ENCODE measurements around the gene VWA5A.
"Not testable (repeated sequence)": the region's sequence is repeated elsewhere in the genome, so short reads cannot be mapped to it uniquely, and the experiment has no call there.

The VWA5A gene

DNA sequence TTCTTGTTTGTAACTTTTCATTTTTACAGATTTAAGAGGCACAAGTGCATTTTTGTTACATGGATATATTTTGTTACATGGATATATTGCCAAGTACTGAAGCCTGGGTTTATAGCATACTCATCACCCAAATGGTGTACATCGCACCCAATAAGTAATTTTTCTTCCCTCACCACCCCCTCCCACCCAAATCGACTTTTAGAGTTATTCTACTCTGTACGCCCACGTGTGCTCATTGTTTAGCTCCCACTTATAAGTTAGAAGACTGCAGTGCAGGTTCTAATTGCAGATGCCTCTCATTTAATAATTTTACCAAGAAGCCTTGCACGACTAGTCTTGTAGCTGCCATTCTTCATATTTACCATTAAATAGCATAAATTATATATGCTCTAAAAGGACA is 20.5 kb upstream of the VWA5A start:
- DNase-seq = no peak

DNA sequence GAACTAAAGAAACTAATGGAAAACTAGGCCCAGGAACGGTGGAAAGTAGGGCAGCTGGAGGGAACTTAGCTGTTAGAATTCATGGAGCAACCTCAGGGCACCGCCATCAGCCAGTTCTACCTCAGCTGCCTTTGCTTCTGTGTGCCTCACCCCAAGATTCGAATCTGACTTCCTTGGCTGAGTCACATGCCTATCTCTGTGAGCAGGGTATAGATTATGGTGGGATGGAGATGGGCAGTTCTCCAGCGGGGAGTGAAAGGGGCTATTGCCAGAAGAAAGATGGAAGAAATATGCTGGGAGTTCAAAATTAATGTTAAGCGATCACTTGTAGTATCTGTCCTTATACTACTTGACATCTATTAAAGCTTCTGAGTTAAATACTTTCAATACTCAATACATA is 18.9 kb upstream of the VWA5A start:
- no peak for DNase-seq

DNA sequence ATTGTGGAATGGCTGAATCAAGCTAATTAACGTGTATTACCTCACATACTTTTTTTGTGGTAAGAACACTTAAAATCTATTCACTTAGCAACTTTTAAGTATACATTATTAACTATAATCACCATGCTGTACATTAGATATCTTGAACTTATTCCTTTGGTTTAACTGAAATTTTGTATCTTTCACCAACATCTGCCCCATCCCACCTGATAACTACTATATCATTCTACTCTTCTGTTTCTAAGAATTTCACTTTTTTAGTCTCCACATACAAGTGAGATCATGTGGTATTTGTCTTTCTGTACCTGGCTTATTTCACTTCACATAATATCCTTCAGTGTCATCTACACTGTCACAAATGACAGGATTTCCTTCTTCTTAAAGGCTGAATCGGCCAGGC is 17.1 kb upstream of the VWA5A start:
- no peak for DNase-seq

- DNase-seq = no peak
Observed at GRCh38 chr11:124101737-124102136, 13.5 kb upstream of the VWA5A start.

DNA sequence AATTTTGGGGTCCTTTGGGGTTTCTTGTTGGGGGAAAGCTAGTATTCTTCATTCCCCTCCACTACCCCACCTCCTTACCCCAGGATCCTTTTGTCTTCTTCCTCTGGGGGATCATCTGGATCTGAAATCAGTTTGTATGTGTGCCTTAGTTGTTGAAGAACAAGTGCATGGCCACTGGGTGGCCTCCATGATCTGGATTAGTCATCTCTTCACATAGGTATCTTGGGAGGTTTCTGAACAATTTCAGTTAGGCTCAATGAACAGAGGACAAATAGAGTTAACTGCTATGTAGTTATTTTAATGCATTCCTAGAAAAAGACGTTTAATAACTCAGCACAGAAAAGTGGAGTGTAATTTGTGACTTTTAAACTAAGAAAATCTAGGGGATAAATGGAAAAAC is 7.1 kb upstream of the VWA5A start:
- no peak for DNase-seq

- no peak for DNase-seq
Observed at GRCh38 chr11:124109377-124109776, 5.9 kb upstream of the VWA5A start.

GRCh38 chr11:124110201-124110600 is 5.0 kb upstream of the VWA5A start:
- no peak for DNase-seq

GRCh38 chr11:124113890-124114289 is 1.4 kb upstream of the VWA5A start:
- DNase-seq = peak; percentile 3

- DNase-seq = peak; percentile 2
Observed at GRCh38 chr11:124115782-124116616, 749 bp downstream of the VWA5A start.

DNA sequence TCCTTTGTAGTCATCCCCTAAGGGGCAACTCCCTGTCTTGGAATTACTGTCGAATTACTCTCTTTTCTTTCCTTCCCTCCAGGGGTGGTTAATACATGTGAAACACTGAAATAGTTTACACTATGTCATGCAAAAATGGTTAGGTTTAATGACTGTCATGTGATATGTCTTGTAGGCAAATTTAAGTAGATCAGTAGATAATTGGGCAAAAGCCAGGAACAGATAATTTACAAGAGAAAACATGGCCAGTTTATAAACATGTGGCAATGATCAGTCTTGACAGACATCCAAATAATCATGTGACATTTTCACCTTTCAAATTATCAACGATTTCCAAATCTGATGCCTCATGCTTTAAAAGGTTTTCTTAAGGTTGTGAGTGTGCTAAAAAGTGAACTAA is 3.9 kb downstream of the VWA5A start:
- no peak for DNase-seq

GRCh38 chr11:124120891-124121290 is 5.6 kb downstream of the VWA5A start:
- DNase-seq = no peak

DNA sequence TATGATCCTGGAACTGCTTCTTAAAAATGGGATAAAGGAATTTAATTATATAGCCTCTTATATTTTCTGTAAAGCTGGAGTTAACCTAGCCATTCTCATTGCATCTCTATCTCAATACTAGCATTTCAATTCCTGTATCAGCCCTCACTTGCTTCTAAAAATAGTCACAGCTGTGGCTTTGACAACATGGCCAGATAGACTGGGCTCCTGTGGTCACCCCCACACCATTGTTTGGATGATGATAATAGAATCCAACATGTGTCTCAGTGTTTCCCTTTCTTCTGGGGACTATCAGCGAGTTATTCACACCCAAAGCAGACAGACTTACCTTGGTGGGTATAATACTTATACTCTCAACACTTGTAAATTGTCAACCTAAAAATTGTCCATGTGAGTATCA is 6.9 kb downstream of the VWA5A start:
- DNase-seq = no peak

GRCh38 chr11:124123622-124124021 is 8.4 kb downstream of the VWA5A start:
- DNase-seq = no peak

DNA sequence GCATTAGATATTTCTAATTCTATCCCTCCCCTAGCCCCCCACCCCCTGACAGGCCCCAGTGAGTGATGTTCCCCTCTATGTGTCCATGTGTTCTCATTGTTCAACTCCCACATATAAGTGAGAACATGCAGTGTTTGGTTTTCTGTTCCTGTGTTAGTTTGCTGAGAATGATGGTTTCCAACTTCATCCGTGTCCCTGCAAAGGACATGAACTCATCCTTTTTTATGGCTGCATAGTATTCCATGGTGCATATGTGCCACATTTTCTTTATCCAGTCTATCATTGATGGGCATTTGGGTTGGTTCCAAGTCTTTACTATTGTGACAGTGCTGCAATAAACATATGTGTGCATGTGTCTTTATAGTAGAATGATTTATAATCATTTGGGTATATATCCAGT is 11.9 kb downstream of the VWA5A start:
- not testable (repeated sequence) for DNase-seq

DNA sequence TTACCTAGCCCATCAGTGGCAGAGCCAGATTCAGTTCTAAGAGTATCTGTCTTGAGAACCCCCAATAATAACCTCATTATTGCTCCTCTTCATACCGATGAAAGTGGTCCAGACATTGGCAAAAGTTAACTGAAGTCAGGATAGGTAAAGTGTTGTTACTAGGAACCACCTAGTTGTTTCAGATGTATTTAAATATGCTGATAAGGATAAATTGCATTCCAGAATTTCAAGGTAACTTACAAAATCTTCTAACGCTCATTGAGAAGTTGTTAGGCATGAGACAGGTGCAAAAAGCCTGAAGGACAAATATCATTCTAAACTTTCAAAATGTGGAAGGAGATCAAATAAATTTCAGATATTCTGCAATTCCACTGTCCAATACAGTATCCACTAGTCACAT is 27.8 kb downstream of the VWA5A start:
- DNase-seq = no peak

DNA sequence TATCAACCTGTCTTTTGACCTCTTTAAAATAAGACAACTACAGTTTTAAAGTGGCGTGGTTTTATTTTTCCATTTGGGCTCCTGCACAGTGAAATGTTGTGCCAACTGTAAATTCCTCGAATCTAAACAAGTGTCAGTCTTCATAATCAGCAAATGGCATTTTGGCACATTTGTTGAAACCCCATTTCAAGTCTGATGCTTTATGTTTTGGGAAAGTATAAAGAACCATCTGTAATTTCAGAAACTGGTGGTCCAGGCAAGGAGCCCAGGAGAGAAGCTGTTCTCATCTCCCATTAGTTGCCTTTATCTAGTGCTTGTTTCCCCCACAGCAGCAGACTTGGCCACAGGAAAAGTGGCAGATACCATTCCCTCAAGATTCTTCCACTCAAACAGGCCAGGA is 32.7 kb downstream of the VWA5A start:
- no peak for DNase-seq

DNA sequence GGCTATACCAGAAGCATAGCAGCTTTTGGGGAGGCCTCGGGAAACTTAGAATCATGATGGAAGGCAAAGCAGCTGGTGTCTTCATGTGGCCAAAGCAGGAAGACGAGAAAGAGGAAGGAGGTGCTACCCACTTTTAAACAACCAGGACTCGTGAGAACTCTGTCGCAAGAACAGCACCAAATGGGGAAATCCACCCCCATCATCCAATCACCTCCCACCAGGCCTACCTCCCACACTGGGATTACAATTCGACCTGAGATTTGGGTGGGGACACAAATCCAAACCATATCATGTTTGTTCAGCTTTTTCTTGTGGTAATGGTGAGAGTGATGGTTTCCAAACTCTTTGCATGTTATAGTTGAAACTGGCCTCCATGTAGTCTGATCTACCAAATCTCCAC is 35.4 kb downstream of the VWA5A start:
- no peak for DNase-seq

DNA sequence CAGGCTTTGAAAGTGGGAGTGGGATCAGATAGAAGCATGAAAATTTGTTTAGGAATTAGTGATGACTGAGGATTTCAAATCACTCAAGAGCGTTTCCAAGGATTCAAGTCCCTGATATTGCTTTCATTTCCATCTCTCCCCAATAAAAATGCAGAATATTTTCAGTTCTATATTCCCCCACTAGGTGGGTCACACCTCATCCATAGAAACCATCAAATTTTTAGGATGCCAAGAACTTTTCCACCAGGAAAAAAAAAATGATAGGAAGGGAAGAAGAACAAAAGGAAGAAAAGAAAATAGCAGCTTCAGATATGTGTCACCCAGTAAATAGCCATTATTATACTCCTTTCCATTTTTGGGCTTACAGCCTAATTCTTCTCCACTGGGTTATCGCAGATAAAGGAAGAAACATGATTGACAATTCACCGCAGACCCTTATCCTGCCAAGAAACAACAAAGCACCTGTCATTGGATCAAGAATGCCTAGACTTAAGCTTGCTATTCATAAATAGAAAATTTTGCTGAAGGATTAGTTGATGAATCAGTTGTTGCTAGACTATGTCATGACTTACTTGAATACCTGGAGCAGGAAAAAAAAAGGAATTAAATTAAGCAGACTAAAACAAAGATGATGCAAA is 37.6 kb downstream of the VWA5A start:
- no peak for DNase-seq

DNA sequence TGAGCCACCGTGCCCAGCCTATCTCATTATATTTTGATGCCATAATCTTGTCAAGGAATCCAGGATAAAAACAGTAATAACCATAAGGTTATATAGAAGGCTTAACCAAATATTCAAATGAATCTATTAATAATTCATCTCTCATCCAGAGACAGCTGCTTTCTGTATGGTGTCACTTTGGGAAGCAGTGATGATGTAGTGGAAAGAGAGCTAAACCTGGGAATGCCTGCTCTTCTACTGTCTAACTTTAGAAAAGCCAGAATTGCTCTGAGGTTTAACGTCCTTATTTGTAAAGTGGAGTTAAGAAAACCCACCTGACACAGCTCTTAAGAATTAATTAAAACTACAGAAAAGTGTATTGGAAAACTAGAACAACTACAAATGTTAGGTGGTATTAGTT is 38.6 kb downstream of the VWA5A start:
- DNase-seq = no peak

GRCh38 chr11:124159481-124159880 is 44.2 kb downstream of the VWA5A start:
- DNase-seq = no peak

DNA sequence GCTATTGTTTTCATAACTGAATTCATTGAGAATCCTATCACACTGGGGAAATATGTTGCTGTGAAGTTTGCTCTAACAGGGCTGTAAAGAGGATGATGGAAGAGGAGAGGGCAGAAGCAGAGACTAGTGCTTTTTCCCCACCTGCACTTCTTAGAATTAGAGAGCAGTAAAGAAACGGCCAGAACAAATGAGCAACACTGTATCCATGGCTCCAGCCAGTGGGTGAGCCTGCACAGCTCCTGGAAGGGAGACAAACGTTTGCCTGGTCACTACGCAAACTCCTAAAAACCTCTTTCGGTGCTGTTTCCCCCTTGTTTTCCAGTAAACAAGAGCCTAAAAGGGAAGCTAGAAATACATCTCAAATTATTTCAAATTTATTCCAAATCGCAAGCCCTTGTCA is 45.7 kb downstream of the VWA5A start:
- DNase-seq = no peak

DNA sequence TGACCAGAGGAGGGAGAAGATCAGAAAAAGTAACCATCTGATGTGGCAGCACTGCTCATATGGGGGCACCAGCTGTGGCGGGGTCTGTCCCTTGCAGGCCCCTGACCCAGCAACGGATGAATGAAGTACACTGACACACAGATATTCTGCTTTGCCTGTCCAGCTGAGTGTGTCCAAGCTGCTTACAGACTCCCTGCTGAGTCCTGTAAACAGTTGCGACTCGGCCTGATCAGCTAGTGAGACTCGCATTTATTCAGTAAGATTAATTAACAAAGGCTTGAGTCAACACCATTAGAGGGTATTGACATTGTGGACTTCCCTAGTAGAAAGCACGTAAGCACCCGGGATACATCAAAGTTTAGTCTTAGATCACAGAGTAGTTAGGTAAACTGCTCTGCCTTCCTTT is 52.6 kb downstream of the VWA5A start:
- no peak for DNase-seq

DNA sequence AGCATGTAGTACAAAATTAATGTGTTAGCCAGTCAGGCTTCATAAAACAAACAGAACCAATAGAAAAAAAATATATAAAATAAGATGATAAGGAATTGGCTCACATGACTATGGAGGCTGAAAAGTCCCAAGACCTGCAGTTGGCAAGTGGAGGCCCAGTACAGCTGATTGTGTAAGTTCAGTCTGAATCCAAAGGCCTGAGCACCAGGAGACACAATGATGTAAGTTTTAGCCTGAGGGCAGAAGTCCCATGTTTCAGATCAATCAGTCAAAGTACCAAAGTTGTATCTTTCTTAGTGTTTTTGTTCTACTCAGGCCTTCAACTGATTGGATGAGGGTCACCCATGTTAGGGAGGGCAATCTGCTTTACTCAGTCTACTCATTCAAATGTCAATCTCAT is 53.5 kb downstream of the VWA5A start:
- no peak for DNase-seq

- DNase-seq = not testable (repeated sequence)
Observed at GRCh38 chr11:124170315-124170714, 55.1 kb downstream of the VWA5A start.
